Bronchial epithelial cell (primary cell): ENCODE measurements around the gene GLTPD2. TPM values are rescaled to one million over a fixed set of nuclear protein-coding genes. Genes with fewer than 3 reads are reported as not detected.
A peak's percentile ranks its signal among the peaks of the same experiment; 100 is the strongest.

Experiments used
- DNase-seq: peaks from one replicate; pipeline ENCODE4 v3.0.0-alpha.2; 2010; ENCODE audit warnings: low read depth
- FAIRE-seq: peaks from 2 replicates; lab custom pipeline; 2011; peaks lifted over from hg19 to GRCh38; lab: Jason Lieb, UNC
- H3K27me3 ChIP-seq: 2 replicates; pipeline ENCODE4 v1.5.1; 2011; ENCODE audit warnings: low read length; ENCODE audit not compliant: control insufficient read depth, insufficient read depth
- H3K36me3 ChIP-seq: 2 replicates; pipeline ENCODE4 v1.5.1; 2011; ENCODE audit warnings: low read length; ENCODE audit not compliant: control insufficient read depth, insufficient read depth
- H3K4me3 ChIP-seq: 2 replicates; pipeline ENCODE4 v1.5.1; 2011; ENCODE audit warnings: mild to moderate bottlenecking, low read depth, low read length, control low read depth
- total RNA-seq: library from RNA; depleted of rRNA; stranded (reverse); fragments of >200 nt; gene quantifications from 2 replicates; pipeline ENCODE4 v1.2.1, GENCODE V29; 2014
- TF ChIP-seq, protein P1 (sequence below): IDR thresholded peaks from 2 replicates; pipeline ENCODE4 v1.5.1; 2011; ENCODE audit warnings: mild to moderate bottlenecking, moderate library complexity, low read length, control low read depth, inconsistent platforms; ENCODE audit not compliant: insufficient read depth, severe bottlenecking

GLTPD2 gene
- total RNA-seq, 1 donor from 2014 or later = not detected

DNA sequence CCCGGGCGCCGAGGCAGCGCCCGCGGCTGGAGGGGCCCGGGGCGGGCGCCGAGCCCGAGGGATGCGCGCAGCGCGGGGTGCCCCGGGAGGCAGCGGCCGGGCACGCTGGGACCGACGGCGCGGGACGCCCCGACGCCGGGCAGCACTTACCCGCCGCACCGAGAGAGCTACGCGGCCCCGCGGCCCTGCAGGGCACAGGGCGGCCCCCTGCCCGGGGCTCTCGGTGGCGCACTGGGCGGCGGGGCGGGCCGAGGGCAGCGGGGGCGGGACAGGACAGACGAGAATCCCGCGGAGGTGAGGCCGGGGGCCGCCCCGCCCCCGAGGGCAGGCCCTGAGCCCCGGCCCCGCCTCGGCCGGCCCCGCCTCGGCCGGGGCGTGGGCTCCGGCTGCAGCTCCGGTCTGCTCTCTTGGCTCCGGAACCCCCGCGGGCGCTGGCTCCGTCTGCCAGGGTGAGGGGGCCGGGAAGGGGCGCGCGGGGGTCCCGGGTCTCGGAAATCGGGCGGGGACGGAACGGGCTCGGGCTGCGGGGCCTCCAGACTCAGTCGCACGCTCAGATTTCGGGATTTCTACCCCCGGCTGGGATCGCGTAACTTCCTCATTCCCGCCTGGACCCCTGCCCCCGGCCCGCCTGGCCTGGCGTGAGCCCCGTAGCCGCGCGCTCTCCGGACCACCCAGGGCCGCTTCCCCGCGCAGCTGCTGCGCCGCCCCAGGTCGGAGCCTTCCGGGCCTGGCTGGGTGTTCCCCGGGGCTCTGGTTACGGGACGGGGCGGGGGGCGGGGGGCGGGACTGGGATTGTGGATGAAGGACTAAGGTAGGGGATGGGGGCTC lies 18.2 kb downstream of the GLTPD2 start, which contains the start of gene PLD2:
Gene PLD2, plus strand, starts transcription at position 376 of the 828 bp plus-strand sequence. CDS start 621 bp downstream, outside the sequence.
- FAIRE-seq (no peak), DNase-seq (peak; percentile 69)
- no peaks in the 10 kb centered on the region for H3K27me3 ChIP-seq
- TF ChIP-seq, protein P1, sequence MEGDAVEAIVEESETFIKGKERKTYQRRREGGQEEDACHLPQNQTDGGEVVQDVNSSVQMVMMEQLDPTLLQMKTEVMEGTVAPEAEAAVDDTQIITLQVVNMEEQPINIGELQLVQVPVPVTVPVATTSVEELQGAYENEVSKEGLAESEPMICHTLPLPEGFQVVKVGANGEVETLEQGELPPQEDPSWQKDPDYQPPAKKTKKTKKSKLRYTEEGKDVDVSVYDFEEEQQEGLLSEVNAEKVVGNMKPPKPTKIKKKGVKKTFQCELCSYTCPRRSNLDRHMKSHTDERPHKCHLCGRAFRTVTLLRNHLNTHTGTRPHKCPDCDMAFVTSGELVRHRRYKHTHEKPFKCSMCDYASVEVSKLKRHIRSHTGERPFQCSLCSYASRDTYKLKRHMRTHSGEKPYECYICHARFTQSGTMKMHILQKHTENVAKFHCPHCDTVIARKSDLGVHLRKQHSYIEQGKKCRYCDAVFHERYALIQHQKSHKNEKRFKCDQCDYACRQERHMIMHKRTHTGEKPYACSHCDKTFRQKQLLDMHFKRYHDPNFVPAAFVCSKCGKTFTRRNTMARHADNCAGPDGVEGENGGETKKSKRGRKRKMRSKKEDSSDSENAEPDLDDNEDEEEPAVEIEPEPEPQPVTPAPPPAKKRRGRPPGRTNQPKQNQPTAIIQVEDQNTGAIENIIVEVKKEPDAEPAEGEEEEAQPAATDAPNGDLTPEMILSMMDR = no peak
- H3K36me3 ChIP-seq = peaks cover 22% of the 10 kb centered on the region
- peak within 1 kb of the TSS; percentile 87 for H3K4me3 ChIP-seq

DNA sequence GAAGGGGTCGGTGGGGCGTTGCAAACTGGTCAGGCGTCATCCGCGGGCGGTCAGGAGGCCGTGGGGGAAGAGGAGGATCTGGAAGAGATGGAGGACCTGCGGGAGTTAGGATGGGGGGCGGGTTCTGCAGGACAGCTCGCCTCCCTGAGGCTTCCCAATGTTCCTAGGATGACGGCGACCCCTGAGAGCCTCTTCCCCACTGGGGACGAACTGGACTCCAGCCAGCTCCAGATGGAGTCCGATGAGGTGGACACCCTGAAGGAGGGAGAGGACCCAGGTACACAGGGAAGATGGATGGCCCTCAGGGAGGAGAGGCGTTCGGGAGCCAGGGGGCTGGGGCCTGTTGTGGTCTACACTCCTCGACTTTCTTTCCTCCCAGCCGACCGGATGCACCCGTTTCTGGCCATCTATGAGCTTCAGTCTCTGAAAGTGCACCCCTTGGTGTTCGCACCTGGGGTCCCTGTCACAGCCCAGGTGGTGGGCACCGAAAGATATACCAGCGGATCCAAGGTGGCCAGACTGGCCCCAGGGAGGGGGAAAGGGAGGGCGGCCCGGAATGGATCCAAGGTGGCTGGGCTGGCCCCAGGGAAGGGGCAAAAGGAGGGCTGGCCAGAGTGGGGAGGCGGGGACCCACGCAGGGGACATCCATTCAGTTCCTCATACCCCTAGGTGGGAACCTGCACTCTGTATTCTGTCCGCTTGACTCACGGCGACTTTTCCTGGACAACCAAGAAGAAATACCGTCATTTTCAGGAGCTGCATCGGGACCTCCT lies 19.0 kb downstream of the GLTPD2 start:
- Histone ChIP-seq H3K36me3 (peaks cover 22% of the 10 kb centered on the region), H3K27me3 (no peaks in the 10 kb centered on the region), H3K4me3 (peak overlapping the region; percentile 87)
- TF ChIP-seq, protein P1 = no peak
- FAIRE-seq (no peak), DNase-seq (no peak)

DNA sequence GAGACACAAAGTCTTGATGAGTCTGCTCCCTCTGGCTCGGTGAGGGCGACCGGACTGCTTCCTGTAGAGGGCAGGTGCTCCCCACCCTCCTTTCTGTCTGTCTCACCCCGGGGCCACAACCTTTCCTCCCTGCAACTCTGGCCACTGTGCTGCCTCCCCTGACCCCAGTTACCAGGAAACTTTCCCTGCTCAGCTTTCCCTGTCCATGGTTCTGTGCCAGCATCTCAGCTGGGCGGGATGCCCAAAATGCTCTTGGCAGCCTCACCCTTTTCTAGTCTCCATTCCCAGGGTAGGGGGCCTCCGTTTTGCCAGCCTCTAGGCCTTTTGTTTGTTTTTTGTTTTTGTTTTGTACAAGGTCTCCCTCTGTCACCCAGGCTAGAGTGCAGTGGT lies 19.6 kb downstream of the GLTPD2 start:
- TF ChIP-seq, protein P1 = peak; percentile 9
- FAIRE-seq (no peak), DNase-seq (no peak)
- Histone ChIP-seq H3K4me3 (no peak overlapping the region), H3K36me3 (peaks cover 22% of the 10 kb centered on the region), H3K27me3 (no peaks in the 10 kb centered on the region)

DNA sequence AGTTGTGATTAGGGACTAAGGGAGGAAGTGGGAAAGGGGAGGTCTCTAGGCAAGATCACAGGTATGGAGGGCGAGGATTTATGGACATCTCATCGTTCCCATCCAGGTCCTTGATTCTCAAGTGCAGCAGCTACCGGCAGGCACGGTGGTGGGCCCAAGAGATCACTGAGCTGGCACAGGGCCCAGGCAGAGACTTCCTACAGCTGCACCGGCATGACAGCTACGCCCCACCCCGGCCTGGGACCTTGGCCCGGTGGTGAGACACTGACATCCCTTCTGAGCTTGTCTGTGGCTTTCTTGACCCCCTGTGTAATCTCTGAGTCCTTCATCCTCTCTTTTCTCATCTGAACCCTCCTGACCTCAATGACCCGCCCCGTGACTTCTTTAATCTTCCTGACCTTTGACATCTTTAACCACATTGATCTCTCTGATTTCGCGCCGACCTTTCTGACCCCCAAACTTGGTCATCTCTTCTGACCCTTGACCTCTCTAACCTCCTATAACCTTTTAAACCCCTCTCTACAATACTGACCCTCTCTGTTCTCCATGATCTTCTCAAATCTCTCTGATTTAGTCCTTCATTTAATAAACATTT lies 22.0 kb downstream of the GLTPD2 start:
- no peak overlapping the region for H3K4me3 ChIP-seq
- no peaks in the 10 kb centered on the region for H3K27me3 ChIP-seq
- no peak for DNase-seq
- H3K36me3 ChIP-seq = peaks cover 32% of the 10 kb centered on the region
- TF ChIP-seq, protein P1 = no peak
- FAIRE-seq = no peak

DNA sequence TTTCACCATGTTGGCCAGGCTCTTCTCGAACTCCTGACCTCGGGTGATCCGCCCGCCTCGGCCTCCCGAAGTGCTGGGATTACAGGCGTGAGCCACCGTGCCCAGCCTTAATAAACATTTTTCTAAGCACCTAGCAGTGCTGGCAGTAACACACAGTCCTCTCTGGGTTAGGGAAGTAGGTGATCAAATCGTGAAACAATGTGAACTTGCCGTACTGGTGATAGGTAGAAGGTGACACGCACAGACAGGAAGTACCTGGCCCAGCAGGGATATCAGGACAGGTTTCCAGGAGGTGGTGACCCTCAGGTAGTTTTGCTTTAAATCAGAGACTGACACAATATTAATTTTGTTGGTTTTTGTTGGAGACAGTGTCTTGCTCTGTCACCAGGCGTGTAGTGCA lies 22.7 kb downstream of the GLTPD2 start:
- DNase-seq (no peak), FAIRE-seq (no peak)
- H3K4me3 ChIP-seq = no peak overlapping the region

More for the DNA sequence above, 22.7 kb downstream of the GLTPD2 start:
- no peaks in the 10 kb centered on the region for H3K27me3 ChIP-seq
- TF ChIP-seq, protein P1 = no peak
- peaks cover 32% of the 10 kb centered on the region for H3K36me3 ChIP-seq
